Measurements from ENCODE around the gene SCAPER.

DNA sequence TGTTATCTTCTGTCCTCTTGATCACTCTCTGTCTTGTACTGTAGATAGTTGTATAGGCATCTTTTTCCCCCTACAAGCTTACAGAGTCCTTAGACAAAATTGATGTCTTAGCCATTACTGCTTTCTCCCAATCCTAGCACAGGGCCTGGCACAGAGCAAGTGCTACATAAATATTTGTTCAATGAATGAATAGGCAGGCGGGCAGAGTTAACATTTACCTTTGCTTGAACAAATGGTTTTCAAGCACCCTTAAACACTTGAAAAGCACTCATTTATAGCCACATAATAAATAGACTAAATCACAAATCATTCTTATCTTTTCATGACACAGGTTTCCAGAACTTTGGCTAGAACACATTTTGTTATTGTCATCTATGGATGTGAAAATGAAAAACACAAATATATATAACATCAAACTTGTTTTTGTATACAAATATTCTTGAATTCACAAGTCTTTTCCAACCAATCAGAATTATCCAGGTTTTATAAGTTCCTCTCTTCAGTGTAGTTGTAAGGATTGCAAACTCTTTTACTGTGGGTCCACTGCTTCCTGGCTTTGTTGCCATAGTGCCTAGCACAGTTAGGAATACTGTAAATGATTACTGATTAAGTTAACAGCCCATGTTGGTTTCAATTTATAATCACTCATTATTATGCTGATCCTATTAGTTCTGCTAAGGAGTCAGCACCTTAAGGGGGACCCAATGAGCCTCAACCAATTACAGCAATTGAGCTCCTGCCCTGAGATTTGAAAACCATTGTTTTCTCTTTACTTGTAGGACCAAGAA is 506.6 kb downstream of the SCAPER start:
- TF ChIP-seq, protein P1, sequence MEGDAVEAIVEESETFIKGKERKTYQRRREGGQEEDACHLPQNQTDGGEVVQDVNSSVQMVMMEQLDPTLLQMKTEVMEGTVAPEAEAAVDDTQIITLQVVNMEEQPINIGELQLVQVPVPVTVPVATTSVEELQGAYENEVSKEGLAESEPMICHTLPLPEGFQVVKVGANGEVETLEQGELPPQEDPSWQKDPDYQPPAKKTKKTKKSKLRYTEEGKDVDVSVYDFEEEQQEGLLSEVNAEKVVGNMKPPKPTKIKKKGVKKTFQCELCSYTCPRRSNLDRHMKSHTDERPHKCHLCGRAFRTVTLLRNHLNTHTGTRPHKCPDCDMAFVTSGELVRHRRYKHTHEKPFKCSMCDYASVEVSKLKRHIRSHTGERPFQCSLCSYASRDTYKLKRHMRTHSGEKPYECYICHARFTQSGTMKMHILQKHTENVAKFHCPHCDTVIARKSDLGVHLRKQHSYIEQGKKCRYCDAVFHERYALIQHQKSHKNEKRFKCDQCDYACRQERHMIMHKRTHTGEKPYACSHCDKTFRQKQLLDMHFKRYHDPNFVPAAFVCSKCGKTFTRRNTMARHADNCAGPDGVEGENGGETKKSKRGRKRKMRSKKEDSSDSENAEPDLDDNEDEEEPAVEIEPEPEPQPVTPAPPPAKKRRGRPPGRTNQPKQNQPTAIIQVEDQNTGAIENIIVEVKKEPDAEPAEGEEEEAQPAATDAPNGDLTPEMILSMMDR (conservative IDR thresholded peaks at IDR 0.05; ENCODE audit: low read depth, low read length) = no peak
- TF ChIP-seq EZH2 (IDR thresholded peaks at IDR 0.05; ENCODE audit: borderline replicate concordance, low read depth, low read length, poor library complexity, severe bottlenecking) = no peak
